Measurements from ENCODE around the gene KIAA0753.
A peak's percentile ranks its signal among the peaks of the same experiment; 100 is the strongest.

The KIAA0753 gene

DNA sequence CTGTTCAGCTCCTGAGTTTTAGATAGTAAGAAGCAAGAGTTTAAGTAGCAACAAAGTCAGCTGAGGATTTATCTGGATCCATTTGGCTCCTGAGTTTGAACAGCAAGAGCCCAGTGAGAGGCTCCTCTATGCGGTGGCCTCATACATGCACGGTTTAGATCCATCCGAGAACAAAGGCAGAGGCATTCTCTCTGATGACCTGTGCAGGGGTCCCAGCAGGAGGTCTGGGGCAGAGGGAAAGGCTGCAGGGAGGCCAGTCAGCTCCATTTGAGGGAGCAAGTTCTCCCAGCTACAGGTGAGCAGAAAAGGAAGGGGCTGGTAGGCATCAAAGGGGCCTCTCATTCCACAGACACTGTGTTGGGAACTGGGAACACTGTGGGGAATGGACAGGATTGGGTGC is 100.6 kb downstream of the KIAA0753 start:
- TF ChIP-seq, protein P1, sequence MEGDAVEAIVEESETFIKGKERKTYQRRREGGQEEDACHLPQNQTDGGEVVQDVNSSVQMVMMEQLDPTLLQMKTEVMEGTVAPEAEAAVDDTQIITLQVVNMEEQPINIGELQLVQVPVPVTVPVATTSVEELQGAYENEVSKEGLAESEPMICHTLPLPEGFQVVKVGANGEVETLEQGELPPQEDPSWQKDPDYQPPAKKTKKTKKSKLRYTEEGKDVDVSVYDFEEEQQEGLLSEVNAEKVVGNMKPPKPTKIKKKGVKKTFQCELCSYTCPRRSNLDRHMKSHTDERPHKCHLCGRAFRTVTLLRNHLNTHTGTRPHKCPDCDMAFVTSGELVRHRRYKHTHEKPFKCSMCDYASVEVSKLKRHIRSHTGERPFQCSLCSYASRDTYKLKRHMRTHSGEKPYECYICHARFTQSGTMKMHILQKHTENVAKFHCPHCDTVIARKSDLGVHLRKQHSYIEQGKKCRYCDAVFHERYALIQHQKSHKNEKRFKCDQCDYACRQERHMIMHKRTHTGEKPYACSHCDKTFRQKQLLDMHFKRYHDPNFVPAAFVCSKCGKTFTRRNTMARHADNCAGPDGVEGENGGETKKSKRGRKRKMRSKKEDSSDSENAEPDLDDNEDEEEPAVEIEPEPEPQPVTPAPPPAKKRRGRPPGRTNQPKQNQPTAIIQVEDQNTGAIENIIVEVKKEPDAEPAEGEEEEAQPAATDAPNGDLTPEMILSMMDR (conservative IDR thresholded peaks at IDR 0.05; ENCODE audit: control insufficient read depth, insufficient read depth, low read depth, low read length) = no peak
- DNase-seq (ENCODE audit: low read depth) = no peak
- no peak overlapping the region for H3K4me3 ChIP-seq (ENCODE audit: control insufficient read depth, low read depth, low read length)

DNA sequence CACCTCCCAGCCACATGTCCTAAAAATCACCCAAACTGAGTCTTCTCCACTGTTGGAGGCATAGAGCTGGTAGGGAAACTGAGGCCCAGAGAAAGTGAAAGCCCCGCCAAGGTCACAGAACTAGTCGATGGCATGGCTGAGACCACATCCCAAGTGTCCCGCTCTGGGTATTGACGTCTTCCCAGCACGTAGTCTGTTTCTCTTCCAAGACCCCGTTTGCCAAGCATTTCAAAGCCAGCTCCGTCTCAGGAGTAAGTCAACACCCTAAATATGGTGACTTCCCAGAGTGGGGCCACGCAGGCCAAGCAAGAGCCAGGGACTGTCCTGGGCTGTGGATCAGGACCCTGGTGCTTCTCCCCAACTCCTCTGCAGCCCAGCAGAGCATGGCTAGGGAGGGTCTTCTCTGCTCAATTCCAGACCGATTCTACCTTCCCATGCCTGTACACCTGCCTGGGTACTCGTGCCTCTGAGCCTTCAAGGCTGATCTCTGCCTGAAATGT is 103.9 kb downstream of the KIAA0753 start:
- TF ChIP-seq, protein P1 (conservative IDR thresholded peaks at IDR 0.05; ENCODE audit: control insufficient read depth, insufficient read depth, low read depth, low read length) = no peak
- DNase-seq (ENCODE audit: low read depth) = no peak
- no peak overlapping the region for H3K4me3 ChIP-seq (ENCODE audit: control insufficient read depth, low read depth, low read length)

DNA sequence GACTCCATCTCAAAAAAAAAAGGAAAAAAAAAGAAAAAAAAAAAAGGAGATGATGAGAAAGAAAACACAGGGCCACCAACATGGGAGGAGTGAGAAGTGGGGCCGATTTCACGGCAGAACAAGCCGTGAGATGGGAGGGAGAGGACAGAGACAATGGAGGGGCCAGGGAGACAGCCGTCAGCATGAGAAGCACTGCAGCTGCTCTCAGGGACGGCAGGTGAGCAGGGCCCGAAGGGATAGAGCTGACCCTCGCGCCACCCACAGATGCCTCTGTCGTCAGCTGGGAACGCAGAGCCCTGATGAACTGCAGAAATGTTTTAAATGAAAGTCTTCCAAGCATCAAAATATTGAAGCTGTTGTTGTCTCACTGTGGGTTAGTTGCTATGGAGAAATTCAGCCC is 104.5 kb downstream of the KIAA0753 start:
- DNase-seq (ENCODE audit: low read depth) = no peak
- H3K4me3 ChIP-seq (ENCODE audit: control insufficient read depth, low read depth, low read length) = no peak overlapping the region
- TF ChIP-seq, protein P1 (conservative IDR thresholded peaks at IDR 0.05; ENCODE audit: control insufficient read depth, insufficient read depth, low read depth, low read length) = no peak

DNA sequence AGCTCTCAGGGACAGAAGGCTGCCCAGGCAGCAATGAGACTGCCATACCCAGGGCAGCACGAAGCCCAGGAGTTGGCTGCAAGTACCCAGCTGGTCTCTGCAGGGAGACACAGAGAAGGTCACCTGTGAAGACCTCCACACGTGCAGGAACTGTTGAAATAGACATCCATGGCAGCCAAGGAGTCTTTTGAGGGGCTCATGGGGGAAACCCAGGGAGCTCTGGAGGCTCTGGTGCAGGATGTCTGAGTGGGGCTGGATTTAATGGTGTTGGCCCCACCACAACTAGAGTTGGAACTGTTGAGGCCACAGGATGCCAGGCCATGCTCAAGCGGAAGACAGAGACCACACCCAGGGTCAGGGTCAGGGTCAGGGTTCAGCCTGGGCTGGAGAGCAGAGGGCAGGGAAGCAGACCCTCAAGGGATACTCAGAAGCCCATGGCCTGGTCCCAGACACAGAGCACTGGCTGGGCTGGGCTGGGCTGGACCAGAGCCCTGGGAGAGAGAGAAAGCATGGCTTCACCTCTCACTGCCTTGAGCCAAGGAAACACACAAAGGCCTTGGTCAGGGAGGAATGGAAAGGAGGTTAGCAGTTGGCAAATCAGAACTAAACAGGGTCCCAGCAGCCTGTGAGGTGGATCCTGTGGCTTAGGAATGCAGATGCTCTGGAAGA is 105.5 kb downstream of the KIAA0753 start:
- TF ChIP-seq, protein P1 (conservative IDR thresholded peaks at IDR 0.05; ENCODE audit: control insufficient read depth, insufficient read depth, low read depth, low read length) = no peak
- no peak for DNase-seq (ENCODE audit: low read depth)
- H3K4me3 ChIP-seq (ENCODE audit: control insufficient read depth, low read depth, low read length) = no peak overlapping the region

DNA sequence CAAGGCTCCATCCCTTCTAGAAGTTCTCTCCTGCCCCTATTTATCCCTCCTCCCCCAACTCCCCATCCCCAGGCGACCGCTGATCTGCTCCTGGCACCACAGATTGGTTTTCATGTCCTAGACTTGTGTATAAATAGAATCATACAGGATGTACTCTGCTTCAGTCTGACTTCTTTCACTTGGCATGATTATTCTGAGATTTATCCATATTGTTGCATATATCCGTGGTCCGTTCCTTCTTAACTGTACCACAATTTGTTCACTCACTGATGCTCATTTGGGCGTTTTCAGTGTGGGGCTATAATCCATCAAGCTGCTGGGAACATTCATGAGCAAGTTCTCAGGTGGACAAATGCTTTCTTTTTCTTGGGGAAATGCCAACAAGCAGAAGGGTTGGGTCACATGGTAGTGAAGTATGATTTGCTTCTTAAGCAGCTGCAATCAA is 108.0 kb downstream of the KIAA0753 start:
- H3K4me3 ChIP-seq (ENCODE audit: control insufficient read depth, low read depth, low read length) = no peak overlapping the region
- TF ChIP-seq, protein P1 (conservative IDR thresholded peaks at IDR 0.05; ENCODE audit: control insufficient read depth, insufficient read depth, low read depth, low read length) = no peak
- DNase-seq (ENCODE audit: low read depth) = peak; percentile 51

- H3K4me3 ChIP-seq (ENCODE audit: control insufficient read depth, low read depth, low read length) = no peak overlapping the region
- TF ChIP-seq, protein P1 (conservative IDR thresholded peaks at IDR 0.05; ENCODE audit: control insufficient read depth, insufficient read depth, low read depth, low read length) = no peak
- DNase-seq (ENCODE audit: low read depth) = no peak
Observed at GRCh38 chr17:6531575-6531974, 108.9 kb downstream of the KIAA0753 start.
